Measurements from ENCODE around the gene SYNPR.

SYNPR gene

DNA sequence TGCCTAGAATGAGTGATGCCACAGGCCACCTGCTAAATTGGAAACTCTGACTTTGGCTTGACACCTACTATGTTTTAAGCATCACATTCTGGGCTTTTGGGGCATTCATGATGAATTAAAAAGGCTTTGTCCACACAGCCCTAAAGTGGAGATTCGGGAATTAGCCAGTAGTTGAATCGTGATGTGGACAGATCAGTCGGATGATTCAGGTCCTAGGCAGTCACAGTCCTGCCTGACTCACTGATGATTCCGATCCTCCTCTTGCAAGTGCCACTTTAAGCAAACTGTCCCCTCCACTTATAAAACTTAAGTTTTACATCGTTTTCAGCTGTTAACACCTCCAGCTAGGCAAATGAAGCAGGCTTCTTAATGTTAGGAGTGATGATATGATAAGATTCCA lies 75.3 kb downstream of the SYNPR start:
- Histone ChIP-seq H3K9me2 (replicated peaks; ENCODE audit: control insufficient read depth, low read length) (no peaks in the 10 kb centered on the region), H3K27ac (ENCODE audit: low read depth, low read length) (no peak overlapping the region), H3K9me3 (ENCODE audit: control insufficient read depth, insufficient read depth, low read length) (no peaks in the 10 kb centered on the region), H3K4me2 (ENCODE audit: low read length) (no peak overlapping the region), H4K20me1 (ENCODE audit: control insufficient read depth, insufficient read depth, low read depth, low read length) (no peaks in the 10 kb centered on the region), H3K4me1 (ENCODE audit: control insufficient read depth, low read length) (no peaks in the 10 kb centered on the region), H3K36me3 (ENCODE audit: control insufficient read depth, low read length) (no peaks in the 10 kb centered on the region), H3K79me2 (ENCODE audit: control insufficient read depth, low read length) (no peaks in the 10 kb centered on the region), H3K27me3 (ENCODE audit: control insufficient read depth, low read length) (peaks cover 38% of the 10 kb centered on the region), H3K4me3 (ENCODE audit: low read length) (no peak overlapping the region), H3F3A (ENCODE audit: control insufficient read depth, insufficient read depth) (no peaks in the 10 kb centered on the region)
- TF ChIP-seq EZH2phosphoT487 (IDR thresholded peaks at IDR 0.05; ENCODE audit: borderline replicate concordance, low read length), result no peak
- TF ChIP-seq, protein P1, sequence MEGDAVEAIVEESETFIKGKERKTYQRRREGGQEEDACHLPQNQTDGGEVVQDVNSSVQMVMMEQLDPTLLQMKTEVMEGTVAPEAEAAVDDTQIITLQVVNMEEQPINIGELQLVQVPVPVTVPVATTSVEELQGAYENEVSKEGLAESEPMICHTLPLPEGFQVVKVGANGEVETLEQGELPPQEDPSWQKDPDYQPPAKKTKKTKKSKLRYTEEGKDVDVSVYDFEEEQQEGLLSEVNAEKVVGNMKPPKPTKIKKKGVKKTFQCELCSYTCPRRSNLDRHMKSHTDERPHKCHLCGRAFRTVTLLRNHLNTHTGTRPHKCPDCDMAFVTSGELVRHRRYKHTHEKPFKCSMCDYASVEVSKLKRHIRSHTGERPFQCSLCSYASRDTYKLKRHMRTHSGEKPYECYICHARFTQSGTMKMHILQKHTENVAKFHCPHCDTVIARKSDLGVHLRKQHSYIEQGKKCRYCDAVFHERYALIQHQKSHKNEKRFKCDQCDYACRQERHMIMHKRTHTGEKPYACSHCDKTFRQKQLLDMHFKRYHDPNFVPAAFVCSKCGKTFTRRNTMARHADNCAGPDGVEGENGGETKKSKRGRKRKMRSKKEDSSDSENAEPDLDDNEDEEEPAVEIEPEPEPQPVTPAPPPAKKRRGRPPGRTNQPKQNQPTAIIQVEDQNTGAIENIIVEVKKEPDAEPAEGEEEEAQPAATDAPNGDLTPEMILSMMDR (IDR thresholded peaks at IDR 0.05; ENCODE audit: low read depth, low read length, poor library complexity, severe bottlenecking), result no peak

- TF ChIP-seq, protein P1 (IDR thresholded peaks at IDR 0.05; ENCODE audit: low read depth, low read length, poor library complexity, severe bottlenecking), result no peak
- no peak for TF ChIP-seq EZH2phosphoT487 (IDR thresholded peaks at IDR 0.05; ENCODE audit: borderline replicate concordance, low read length)
- Histone ChIP-seq H3K27ac (ENCODE audit: low read depth, low read length) (no peak overlapping the region), H3K79me2 (ENCODE audit: control insufficient read depth, low read length) (no peaks in the 10 kb centered on the region), H3K9me2 (replicated peaks; ENCODE audit: control insufficient read depth, low read length) (no peaks in the 10 kb centered on the region), H4K20me1 (ENCODE audit: control insufficient read depth, insufficient read depth, low read depth, low read length) (no peaks in the 10 kb centered on the region), H3F3A (ENCODE audit: control insufficient read depth, insufficient read depth) (no peaks in the 10 kb centered on the region), H3K36me3 (ENCODE audit: control insufficient read depth, low read length) (no peaks in the 10 kb centered on the region), H3K4me1 (ENCODE audit: control insufficient read depth, low read length) (no peaks in the 10 kb centered on the region), H3K4me2 (ENCODE audit: low read length) (no peak overlapping the region), H3K4me3 (ENCODE audit: low read length) (no peak overlapping the region), H3K9me3 (ENCODE audit: control insufficient read depth, insufficient read depth, low read length) (no peaks in the 10 kb centered on the region), H3K27me3 (ENCODE audit: control insufficient read depth, low read length) (peaks cover 34% of the 10 kb centered on the region)
Observed at GRCh38 chr3:63354160-63354559, 76.1 kb downstream of the SYNPR start.

GRCh38 chr3:63355809-63356208 lies 77.7 kb downstream of the SYNPR start:
- Histone ChIP-seq H3K9me2 (replicated peaks; ENCODE audit: control insufficient read depth, low read length) (no peaks in the 10 kb centered on the region), H3K4me1 (ENCODE audit: control insufficient read depth, low read length) (no peaks in the 10 kb centered on the region), H3K4me3 (ENCODE audit: low read length) (no peak overlapping the region), H3K36me3 (ENCODE audit: control insufficient read depth, low read length) (no peaks in the 10 kb centered on the region), H3K4me2 (ENCODE audit: low read length) (no peak overlapping the region), H3F3A (ENCODE audit: control insufficient read depth, insufficient read depth) (no peaks in the 10 kb centered on the region), H3K79me2 (ENCODE audit: control insufficient read depth, low read length) (no peaks in the 10 kb centered on the region), H3K27me3 (ENCODE audit: control insufficient read depth, low read length) (peaks cover 29% of the 10 kb centered on the region), H3K9me3 (ENCODE audit: control insufficient read depth, insufficient read depth, low read length) (no peaks in the 10 kb centered on the region), H4K20me1 (ENCODE audit: control insufficient read depth, insufficient read depth, low read depth, low read length) (no peaks in the 10 kb centered on the region), H3K27ac (ENCODE audit: low read depth, low read length) (no peak overlapping the region)
- TF ChIP-seq, protein P1 (IDR thresholded peaks at IDR 0.05; ENCODE audit: low read depth, low read length, poor library complexity, severe bottlenecking), result no peak
- no peak for TF ChIP-seq EZH2phosphoT487 (IDR thresholded peaks at IDR 0.05; ENCODE audit: borderline replicate concordance, low read length)

- H4K20me1 ChIP-seq (ENCODE audit: control insufficient read depth, insufficient read depth, low read depth, low read length), result no peaks in the 10 kb centered on the region
- H3K4me1 ChIP-seq (ENCODE audit: control insufficient read depth, low read length), result no peaks in the 10 kb centered on the region
- no peak overlapping the region for H3K4me3 ChIP-seq (ENCODE audit: low read length)
- no peak overlapping the region for H3K27ac ChIP-seq (ENCODE audit: low read depth, low read length)
- H3K4me2 ChIP-seq (ENCODE audit: low read length), result no peak overlapping the region
- H3K27me3 ChIP-seq (ENCODE audit: control insufficient read depth, low read length), result peaks cover 8% of the 10 kb centered on the region; the same call in 1 of the 2 replicates
- no peaks in the 10 kb centered on the region for H3K36me3 ChIP-seq (ENCODE audit: control insufficient read depth, low read length)
- no peaks in the 10 kb centered on the region for H3F3A ChIP-seq (ENCODE audit: control insufficient read depth, insufficient read depth)
- TF ChIP-seq, protein P1 (IDR thresholded peaks at IDR 0.05; ENCODE audit: low read depth, low read length, poor library complexity, severe bottlenecking), result no peak
- no peak for TF ChIP-seq EZH2phosphoT487 (IDR thresholded peaks at IDR 0.05; ENCODE audit: borderline replicate concordance, low read length)
- no peaks in the 10 kb centered on the region for H3K9me2 ChIP-seq (replicated peaks; ENCODE audit: control insufficient read depth, low read length)
- H3K9me3 ChIP-seq (ENCODE audit: control insufficient read depth, insufficient read depth, low read length), result no peaks in the 10 kb centered on the region
- no peaks in the 10 kb centered on the region for H3K79me2 ChIP-seq (ENCODE audit: control insufficient read depth, low read length)
Observed at GRCh38 chr3:63364495-63364894, 86.4 kb downstream of the SYNPR start.
